Epithelial cell of proximal tubule (primary cell): ENCODE measurements around the gene IRAG1. TPM values are rescaled to one million over a fixed set of nuclear protein-coding genes. Genes with fewer than 3 reads are reported as not detected.

ENCODE experiments used
- DNase-seq: peaks from one replicate; pipeline ENCODE4 v3.0.0-alpha.2; 2011; ENCODE audit warnings: low read depth
- H3K4me3 ChIP-seq: 2 replicates; pipeline ENCODE4 v1.5.1; 2011; ENCODE audit warnings: low read depth, mild to moderate bottlenecking, low read length
- total RNA-seq: library from RNA; depleted of rRNA; stranded (reverse); fragments of >200 nt; gene quantifications from 2 replicates; pipeline ENCODE4 v1.2.3, GENCODE V29; 2015
- TF ChIP-seq, protein P1 (sequence below): conservative IDR thresholded peaks from 2 replicates; pipeline ENCODE4 v1.5.1; 2012; ENCODE audit warnings: low read depth, mild to moderate bottlenecking, low read length

IRAG1 gene
- total RNA-seq, 1 donor from 2014 or later, result not detected

DNA sequence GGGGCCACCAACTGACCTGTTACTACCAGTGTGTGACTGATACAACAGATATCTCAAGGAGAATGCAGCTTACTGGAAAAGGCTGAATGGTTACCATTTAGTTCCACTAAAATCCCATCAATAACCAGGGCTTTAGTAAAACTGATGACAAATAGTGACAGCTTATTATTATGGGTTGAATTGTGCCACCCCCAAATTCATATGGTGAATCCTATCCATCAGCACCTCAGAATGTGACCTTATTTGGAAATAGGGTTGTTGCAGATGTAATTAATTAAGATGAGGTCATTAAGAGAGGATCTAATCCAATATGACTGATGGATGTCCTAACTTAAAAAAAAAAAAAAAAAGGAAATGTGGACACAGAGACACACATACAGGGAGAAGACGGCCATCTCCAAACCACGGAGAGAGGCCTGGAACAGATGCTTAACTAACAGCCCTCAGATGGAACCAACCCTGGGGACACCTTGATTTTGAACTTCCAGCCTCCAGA lies 27.4 kb upstream of the IRAG1 start:
- no peak for DNase-seq
- TF ChIP-seq, protein P1, sequence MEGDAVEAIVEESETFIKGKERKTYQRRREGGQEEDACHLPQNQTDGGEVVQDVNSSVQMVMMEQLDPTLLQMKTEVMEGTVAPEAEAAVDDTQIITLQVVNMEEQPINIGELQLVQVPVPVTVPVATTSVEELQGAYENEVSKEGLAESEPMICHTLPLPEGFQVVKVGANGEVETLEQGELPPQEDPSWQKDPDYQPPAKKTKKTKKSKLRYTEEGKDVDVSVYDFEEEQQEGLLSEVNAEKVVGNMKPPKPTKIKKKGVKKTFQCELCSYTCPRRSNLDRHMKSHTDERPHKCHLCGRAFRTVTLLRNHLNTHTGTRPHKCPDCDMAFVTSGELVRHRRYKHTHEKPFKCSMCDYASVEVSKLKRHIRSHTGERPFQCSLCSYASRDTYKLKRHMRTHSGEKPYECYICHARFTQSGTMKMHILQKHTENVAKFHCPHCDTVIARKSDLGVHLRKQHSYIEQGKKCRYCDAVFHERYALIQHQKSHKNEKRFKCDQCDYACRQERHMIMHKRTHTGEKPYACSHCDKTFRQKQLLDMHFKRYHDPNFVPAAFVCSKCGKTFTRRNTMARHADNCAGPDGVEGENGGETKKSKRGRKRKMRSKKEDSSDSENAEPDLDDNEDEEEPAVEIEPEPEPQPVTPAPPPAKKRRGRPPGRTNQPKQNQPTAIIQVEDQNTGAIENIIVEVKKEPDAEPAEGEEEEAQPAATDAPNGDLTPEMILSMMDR, result no peak
- H3K4me3 ChIP-seq, result no peak overlapping the region

DNA sequence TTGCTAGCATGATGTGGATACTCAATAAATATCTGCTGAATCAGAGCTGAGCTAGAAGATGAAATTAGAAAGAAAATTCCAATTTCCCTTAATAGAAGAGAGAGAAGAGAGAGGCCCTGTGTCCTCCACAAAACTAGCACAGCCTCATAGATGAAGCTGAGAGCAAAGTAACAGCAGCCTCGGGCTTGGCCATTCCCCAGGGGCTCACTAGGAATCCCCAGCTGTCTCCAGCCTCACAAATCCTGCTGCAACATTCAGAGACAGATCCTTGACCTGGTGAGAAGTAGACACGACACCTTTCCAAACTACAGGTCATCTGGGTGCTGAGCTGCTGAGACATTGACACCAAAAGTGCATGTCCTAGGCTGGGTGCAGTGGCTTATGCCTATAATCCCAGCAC lies 26.1 kb upstream of the IRAG1 start:
- TF ChIP-seq, protein P1, result no peak
- H3K4me3 ChIP-seq, result no peak overlapping the region
- DNase-seq, result no peak

DNA sequence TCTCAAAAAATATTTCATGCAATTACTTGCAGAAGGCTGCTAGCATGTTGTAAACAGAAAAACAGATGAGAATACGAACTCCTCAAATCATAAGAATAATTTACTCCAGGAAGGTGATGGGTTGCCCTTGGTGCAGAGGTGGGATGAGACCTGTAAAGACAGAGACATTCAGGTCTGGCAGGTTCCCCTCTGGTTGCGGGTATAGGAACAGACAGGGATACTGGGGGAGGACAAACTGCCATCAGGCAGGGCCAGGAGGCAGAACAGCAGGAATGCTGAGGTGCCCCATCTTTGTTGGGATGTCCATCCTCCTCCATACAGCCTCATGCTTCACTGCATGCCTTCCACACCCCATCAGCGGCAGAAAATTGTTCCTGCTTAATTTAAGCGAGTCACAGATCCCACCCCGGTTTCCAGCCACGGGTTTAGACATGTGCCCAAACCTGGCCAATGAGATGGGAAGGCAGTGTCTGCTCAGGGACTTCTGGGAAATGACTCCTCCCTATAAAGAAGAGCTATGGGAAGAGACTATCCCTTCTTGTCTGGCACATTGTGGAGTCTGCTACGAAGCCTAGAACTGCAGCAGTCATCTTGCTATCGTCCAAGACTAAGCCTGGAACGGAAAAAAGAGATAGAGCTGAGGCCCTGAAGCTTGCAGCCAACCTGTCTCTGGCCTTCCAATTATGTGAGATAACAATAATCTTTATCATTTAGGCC lies 23.1 kb upstream of the IRAG1 start:
- TF ChIP-seq, protein P1, result no peak
- H3K4me3 ChIP-seq, result no peak overlapping the region
- no peak for DNase-seq

DNA sequence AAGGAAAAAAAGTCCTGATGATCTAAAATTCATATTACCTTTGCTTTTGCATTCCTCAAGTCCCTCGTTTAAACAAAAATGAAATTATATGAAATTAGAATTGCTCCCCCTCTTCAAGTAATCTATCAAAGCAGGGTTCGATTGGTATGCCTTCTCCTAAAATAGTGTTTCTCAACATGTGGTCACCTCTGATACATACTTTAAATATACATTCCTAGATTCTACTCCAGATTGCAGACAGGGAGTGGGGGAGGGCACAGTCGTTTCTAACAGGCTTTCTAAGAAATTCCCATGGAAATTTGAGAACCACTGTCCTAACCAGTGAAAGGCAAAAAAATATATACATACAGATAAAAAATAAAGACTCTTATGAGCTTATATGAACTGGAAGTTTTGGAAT lies 22.6 kb upstream of the IRAG1 start:
- H3K4me3 ChIP-seq, result no peak overlapping the region
- DNase-seq, result no peak
- TF ChIP-seq, protein P1, result no peak

DNA sequence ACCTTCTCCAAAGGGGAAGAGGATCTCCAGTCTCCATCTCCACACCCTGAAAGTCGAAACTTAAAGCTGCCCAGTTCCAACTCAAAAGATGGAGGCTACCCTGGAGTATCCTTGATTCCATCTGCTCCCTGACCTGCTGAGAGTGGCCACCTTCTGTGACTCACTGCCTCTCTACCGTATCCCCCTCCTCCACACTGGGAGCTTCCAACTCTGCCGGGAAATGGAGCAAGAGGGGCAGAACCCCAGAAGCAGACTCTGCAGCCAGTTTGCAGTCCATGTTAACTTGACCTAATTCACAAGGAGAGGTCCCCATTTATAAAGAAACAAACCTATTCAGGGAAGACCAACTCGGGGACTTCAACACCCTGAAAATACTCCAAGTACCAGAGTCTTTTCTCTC lies 22.0 kb upstream of the IRAG1 start:
- DNase-seq, result no peak
- TF ChIP-seq, protein P1, result no peak
- no peak overlapping the region for H3K4me3 ChIP-seq

DNA sequence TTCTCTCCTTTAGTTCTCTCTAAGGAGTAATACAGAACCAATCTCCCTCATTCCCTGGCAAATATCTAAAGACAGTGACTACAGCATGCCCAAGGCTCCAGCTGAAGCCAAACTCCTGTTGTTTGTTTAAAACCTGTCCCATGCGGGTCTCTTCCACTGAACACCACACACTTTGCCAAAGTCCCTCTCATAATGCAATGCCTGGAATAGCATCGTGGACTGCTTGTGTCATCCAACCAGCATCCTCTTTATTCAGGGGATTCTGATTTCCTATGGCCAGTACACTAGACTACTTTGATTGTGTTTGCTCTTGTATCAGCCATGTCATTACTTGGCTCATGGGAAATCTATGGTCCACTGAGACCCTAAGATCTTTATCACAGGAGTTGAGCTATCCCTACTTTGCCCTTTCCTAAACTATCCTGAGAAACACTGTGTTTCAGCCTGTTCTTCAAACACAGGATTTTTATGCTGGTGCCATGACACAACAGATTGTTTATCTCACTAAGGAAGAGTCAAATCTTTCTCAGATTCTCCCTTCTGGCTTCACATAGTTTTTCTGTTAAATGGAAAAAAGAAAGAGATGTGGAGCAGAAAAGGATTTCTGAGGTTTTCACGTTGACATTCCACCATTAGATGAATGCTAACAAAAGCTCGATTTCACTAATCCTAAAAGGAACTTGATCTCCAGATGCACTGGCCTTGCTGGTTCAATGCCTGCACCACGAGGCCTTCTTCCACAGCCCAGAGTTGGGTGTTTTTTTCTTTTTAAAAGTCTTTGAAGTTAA lies 15.9 kb upstream of the IRAG1 start:
- TF ChIP-seq, protein P1, result no peak
- DNase-seq, result no peak

More for the DNA sequence above, 15.9 kb upstream of the IRAG1 start:
- H3K4me3 ChIP-seq, result no peak overlapping the region
